Activated CD8-positive, alpha-beta T cell treated with anti-CD3 and anti-CD28 coated beads, Interleukin-2, amount 10 ng/mL, durations not matched to agents 7 days and 5 days (primary cell): ENCODE measurements around the gene UBE2G2. TPM values are rescaled to one million over a fixed set of nuclear protein-coding genes. Genes with fewer than 3 reads are reported as not detected.

Experiments used
- ATAC-seq: fragments of 150-1000 bp; cut with Tn5 transposase; one replicate; pipeline ENCODE4 v1.10.0; 2021; ENCODE audit warnings: moderate library complexity
- CTCF ChIA-PET: fragments of 350-600 bp; sonication (Branson Sonifier 250); formaldehyde crosslinking; loops from one replicate; lab custom pipeline; 2021; ENCODE audit warnings: antibody characterized with exemption; lab: Charles Lee
- POLR2A ChIA-PET: fragments of 350-600 bp; sonication (Branson Sonifier 250); formaldehyde crosslinking; loops from one replicate; lab custom pipeline; 2021; ENCODE audit warnings: antibody characterized with exemption; lab: Charles Lee
- DNase-seq: peaks from one replicate; pipeline ENCODE4 v3.0.0-alpha.2; 2020
- H3K27ac Mint-ChIP-seq: one replicate; pipeline ENCODE4 v1.8.0; 2021; ENCODE audit warnings: mild to moderate bottlenecking, mixed read lengths
- H3K27me3 Mint-ChIP-seq: one replicate; pipeline ENCODE4 v1.8.0; 2021; ENCODE audit warnings: low read depth, mixed read lengths
- H3K36me3 Mint-ChIP-seq: one replicate; pipeline ENCODE4 v1.8.0; 2021; ENCODE audit warnings: low read depth, mixed read lengths
- H3K4me1 Mint-ChIP-seq: one replicate; pipeline ENCODE4 v1.8.0; 2021; ENCODE audit warnings: low read depth, mixed read lengths
- H3K4me3 Mint-ChIP-seq: one replicate; pipeline ENCODE4 v1.8.0; 2021; ENCODE audit warnings: mild to moderate bottlenecking, mixed read lengths
- H3K9me3 Mint-ChIP-seq: one replicate; pipeline ENCODE4 v1.8.0; 2022; ENCODE audit warnings: mixed read lengths; ENCODE audit not compliant: insufficient read depth
- total RNA-seq, 2 experiments: library from RNA; stranded (reverse); gene quantifications; one replicate each; pipeline ENCODE4 v1.2.3, GENCODE V29; 2021

The UBE2G2 gene
- total RNA-seq, 2 experiments from 2014 or later: 85.5 to 86.0 TPM

DNA sequence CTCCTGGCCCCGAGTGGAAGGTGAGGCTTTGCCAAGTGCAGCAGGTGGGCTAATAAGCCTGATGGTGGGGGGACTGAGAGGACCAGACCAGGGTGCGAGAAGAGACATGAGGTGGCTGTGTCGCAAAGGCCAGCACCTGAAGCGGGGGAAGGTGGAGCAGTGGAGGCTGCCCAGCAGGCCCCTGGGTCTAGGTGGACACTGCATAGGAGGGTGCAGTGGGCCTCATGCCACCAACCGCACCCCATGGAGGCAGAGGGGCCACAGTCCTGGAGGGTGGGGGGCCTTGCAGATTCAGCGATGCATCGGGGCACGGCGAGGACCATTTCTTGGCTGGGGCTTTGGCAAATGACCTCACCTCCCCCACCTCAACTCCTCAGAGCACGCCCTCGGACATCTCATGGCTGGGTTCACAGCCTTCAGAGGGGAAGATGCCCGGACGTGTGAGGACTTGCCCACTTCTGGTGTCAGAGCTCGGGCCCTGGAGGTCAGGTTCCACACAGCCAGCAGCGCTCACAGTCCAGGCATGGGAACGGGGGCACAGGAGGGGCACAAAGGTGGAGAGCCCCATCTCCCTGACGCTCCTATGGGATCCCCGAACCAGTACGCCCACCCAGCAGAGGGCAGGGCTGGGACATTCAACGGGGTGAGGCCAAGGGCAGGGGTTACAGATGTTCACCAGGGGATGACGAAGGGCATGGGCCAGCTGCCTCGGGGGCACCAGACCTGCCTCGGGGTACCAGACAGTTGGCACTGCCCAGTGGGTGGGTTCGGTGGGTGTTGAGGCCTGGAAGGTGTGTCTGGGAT, 35.4 kb downstream of the UBE2G2 start:
- peak overlapping the region; percentile 92 for H3K27ac Mint-ChIP-seq
- no peaks in the 10 kb centered on the region for H3K9me3 Mint-ChIP-seq
- H3K4me3 Mint-ChIP-seq: peak overlapping the region; percentile 63
- POLR2A ChIA-PET: interaction anchor here (1.0 kb wide), 1 partner anchor 18 kb away, joined by 3 read pairs; no protein-coding TSS in a partner anchor
- peaks cover 29% of the 10 kb centered on the region for H3K4me1 Mint-ChIP-seq
- H3K36me3 Mint-ChIP-seq: peaks cover 18% of the 10 kb centered on the region
- CTCF ChIA-PET: interaction anchor here (1.1 to 3.9 kb wide), 4 partner anchors 24 to 256 kb away, joined by 3 to 20 read pairs (median 6); no protein-coding TSS in a partner anchor
- no peaks in the 10 kb centered on the region for H3K27me3 Mint-ChIP-seq
- DNase-seq: no peak
- no peak for ATAC-seq

DNA sequence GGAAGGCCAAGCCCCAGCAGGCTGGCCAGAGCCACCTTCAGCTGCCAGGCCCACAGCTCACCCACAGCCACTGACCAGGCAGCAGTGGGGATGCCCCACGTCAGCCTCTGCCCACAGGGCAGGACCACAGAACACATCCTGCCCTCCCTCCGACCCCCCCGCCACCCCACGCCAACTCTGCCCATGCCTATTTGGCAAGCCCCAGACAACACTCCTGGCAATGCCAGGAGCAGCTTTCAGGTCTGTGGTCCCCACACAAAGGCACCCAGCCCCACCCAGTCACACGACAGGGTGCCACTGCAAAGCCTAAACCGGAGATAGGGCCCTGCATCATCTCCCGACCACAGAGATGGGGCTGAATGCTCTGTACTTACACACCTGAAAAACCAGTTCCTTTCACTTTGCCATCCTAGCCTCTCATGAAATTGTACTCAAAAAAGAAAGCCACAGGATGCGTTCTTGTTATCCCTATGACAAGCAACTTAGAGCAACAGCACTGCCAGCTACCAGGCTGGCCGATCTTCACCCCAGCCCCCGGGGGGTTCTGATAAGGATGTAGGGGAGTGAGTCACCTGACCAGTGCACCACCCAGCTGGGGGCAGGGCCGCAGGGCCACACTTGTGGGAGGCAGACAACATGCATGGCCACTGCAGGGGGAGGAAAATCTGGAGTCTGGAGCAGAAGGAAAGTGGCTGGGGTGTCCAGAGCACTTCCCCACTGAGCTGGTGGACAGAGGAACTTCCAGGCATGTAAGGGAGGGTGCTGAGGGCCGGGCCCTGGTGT, 36.2 kb downstream of the UBE2G2 start:
- CTCF ChIA-PET: interaction anchor here (0.7 to 3.9 kb wide), 7 partner anchors 9 to 255 kb away, joined by 3 to 20 read pairs (median 4); no protein-coding TSS in a partner anchor
- ATAC-seq: peak; percentile 87

DNA sequence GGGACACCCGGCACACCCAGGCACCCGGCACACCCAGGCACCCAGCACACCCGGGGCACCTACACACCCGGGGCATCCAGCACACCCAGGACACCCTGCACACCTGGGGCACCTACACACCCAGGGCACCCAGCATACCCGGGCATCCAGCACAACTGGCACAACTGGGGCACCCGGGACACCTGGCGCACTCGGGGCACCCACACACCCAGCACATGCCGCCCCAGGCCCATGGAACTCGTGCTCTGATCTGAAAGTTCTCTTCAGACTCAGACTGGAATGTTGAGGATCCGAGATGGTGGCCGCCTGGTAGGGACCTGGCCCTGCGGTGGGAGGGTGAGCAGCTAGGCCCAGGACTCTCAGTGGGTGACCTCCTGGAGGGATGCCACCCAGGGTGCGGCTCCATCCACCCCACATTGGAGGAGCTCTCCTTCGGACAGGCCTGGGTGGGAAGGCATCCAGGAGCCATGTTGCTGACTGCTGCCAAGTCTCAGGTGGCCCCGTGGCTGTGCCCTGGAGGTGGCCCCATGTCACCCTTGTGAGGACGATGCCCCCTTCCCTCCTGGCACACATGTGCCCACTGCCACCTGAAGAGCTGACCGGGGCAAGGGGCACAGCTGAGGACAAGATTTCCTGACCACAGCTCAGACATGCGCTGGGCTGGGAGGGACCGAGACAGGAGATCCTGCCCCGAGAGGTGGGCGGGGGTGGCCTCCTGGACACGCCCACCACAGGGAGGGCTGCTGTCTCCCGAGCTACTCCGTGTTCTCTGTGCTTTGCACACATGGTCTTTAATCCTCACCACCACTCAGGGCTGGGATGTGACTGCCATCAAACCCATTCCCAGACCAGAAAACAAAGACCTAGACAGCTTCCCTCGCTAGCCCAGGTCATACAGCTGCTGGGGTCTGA, 37.0 kb downstream of the UBE2G2 start:
- ATAC-seq: peak; percentile 27
- Mint-ChIP-seq H3K27me3 (no peaks in the 10 kb centered on the region), H3K27ac (peak overlapping the region; percentile 92), H3K4me1 (peaks cover 29% of the 10 kb centered on the region), H3K4me3 (no peak overlapping the region), H3K36me3 (peaks cover 9% of the 10 kb centered on the region), H3K9me3 (no peaks in the 10 kb centered on the region)
- ChIA-PET CTCF (interaction anchor here (0.7 to 3.9 kb wide), 7 partner anchors 10 to 254 kb away, joined by 3 to 20 read pairs (median 4); no protein-coding TSS in a partner anchor), POLR2A (no interaction called here)
- DNase-seq: no peak

More for the DNA sequence above, 36.2 kb downstream of the UBE2G2 start:
- H3K4me3 Mint-ChIP-seq: peak overlapping the region; percentile 63
- H3K9me3 Mint-ChIP-seq: no peaks in the 10 kb centered on the region
- no peaks in the 10 kb centered on the region for H3K27me3 Mint-ChIP-seq
- peak overlapping the region; percentile 92 for H3K27ac Mint-ChIP-seq
- POLR2A ChIA-PET: no interaction called here
- DNase-seq: peak; percentile 75
- H3K36me3 Mint-ChIP-seq: peaks cover 12% of the 10 kb centered on the region
- peaks cover 29% of the 10 kb centered on the region for H3K4me1 Mint-ChIP-seq

DNA sequence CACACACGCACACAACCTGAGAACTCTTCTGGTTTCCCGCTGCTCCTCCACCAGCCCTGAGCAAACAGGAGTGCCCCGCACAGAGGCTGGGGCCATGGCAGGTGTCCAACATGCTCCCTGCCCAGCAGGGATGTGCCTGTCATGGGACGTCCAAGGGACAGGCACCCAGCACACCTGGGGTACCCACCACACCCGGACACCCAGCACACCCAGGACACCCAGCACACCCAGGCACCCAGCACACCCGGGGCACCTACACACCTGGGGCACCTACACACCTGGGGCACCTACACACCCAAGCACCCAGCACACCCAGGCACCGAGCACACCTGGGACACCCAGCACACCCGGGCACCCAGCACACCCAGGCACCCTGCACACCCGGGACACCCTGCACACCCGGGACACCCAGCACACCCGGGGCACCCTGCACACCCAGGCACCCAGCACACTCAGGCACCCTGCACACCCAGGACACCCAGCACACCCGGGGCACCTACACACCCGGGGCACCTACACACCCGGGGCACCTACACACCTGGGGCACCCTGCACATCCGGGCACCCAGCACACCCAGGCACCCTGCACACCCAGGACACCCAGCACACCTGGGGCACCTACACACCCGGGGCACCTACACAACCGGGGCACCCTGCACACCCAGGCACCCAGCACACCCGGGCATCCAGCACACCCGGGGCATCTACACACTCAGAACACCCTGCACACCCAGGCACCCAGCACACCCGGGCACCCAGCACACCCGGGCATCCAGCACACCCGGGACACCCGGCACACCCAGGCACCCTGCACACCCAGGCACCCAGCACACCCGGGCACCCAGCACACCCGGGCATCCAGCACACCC, 37.9 kb downstream of the UBE2G2 start:
- Mint-ChIP-seq H3K36me3 (peaks cover 5% of the 10 kb centered on the region), H3K4me3 (no peak overlapping the region), H3K9me3 (no peaks in the 10 kb centered on the region), H3K27ac (no peak overlapping the region), H3K4me1 (peaks cover 29% of the 10 kb centered on the region), H3K27me3 (no peaks in the 10 kb centered on the region)
- ATAC-seq (no peak), DNase-seq (no peak)
- CTCF ChIA-PET: interaction anchor here (1.9 kb wide), 1 partner anchor 21 kb away, joined by 5 read pairs; no protein-coding TSS in a partner anchor
- POLR2A ChIA-PET: no interaction called here

DNA sequence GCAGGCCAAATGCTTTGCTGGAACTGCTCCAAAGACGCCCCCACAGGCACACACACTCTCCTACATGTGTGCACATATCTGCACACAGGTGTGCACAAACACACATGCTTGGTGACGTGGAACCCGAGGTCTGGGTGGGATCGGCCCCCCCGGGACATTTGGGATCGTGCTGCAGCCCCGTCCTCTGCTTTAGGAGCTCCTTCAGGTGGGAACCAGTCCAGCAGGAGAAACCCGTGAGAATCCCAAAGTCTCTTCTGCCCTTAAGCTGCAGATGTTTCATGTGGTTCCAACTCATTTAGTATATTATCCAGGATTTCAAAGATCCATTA, 38.6 kb downstream of the UBE2G2 start:
- no peaks in the 10 kb centered on the region for H3K27me3 Mint-ChIP-seq
- ChIA-PET POLR2A (no interaction called here), CTCF (interaction anchor here (1.3 to 1.4 kb wide), 2 partner anchors 9 to 30 kb away, joined by 3 to 4 read pairs; no protein-coding TSS in a partner anchor)
- DNase-seq (no peak), ATAC-seq (no peak)
- no peak overlapping the region for H3K4me3 Mint-ChIP-seq
- H3K27ac Mint-ChIP-seq: no peak overlapping the region
- no peaks in the 10 kb centered on the region for H3K9me3 Mint-ChIP-seq
- H3K4me1 Mint-ChIP-seq: peaks cover 29% of the 10 kb centered on the region
- peaks cover 2% of the 10 kb centered on the region for H3K36me3 Mint-ChIP-seq

DNA sequence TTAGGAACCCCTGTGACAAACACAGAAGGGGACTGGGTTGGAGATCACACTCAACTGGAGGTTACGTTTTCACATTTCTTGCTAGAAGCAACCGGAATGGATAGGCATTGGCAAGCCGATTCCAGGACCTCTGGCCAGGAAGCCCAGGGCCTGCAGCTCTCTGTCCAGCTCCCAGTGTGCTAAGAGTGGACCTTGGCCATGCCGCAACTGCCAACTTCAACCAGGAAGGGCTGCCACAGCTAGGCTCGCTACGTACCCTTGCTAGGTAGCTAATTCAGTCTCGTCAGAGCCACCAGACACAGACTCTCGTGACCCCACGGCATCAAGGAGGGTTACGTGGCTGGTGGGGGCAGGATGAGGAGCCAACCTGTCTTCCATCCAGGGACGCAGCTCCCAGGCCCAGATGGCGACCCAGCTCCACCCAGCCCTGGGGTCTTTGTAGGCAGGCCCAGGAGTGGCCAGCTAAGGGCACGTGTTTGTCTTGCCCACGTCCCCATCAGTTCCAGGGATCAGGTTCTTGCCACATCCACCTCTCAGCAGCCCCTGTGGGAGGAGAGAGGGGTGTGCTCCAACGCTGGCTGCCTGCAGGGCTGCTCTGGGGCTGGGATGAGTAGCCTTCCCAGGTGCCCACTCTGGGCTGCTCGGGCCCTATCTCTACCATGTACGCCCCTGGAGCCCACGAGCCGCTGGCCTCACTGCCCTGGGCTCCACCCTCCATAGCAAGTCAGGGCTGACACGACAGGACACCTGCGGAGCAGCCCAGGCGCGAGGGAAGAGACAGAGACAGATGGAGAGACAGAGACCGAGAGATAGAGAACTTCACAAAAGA, 39.2 kb downstream of the UBE2G2 start:
- Mint-ChIP-seq H3K27me3 (no peaks in the 10 kb centered on the region), H3K27ac (no peak overlapping the region), H3K9me3 (no peaks in the 10 kb centered on the region), H3K4me1 (peaks cover 29% of the 10 kb centered on the region), H3K4me3 (no peak overlapping the region), H3K36me3 (peaks cover 2% of the 10 kb centered on the region)
- ChIA-PET CTCF (interaction anchor here (0.9 to 1.4 kb wide), 4 partner anchors 9 to 248 kb away, joined by 3 to 4 read pairs (median 3); no protein-coding TSS in a partner anchor), POLR2A (no interaction called here)
- no peak for DNase-seq
- ATAC-seq: no peak

DNA sequence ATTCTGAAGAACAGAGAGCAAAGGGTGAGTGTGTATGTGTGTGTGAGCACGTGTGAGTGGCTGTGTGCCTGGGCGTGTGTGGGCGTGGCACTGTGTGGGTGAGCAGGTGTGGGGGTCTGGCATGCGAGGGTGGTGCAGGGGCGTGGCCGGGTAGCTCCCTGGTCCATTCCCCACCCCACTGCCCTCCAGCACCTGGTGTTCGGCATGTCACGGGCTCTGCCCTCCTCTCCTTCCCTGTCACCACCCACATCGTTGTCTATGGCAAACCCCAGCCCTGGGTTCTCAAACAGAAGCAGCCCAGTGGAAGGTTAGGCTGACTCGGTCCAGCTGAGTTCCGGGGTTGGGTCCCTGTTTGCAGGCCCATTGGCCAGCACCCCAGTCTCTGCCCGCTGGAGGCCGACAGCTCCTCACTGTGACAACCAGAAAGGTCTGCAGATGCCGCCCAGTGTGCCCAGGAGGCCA, 39.8 kb downstream of the UBE2G2 start:
- DNase-seq (no peak), ATAC-seq (no peak)
- Mint-ChIP-seq H3K27ac (no peak overlapping the region), H3K36me3 (peaks cover 2% of the 10 kb centered on the region), H3K4me1 (peaks cover 24% of the 10 kb centered on the region), H3K27me3 (no peaks in the 10 kb centered on the region), H3K4me3 (no peak overlapping the region), H3K9me3 (no peaks in the 10 kb centered on the region)
- ChIA-PET POLR2A (no interaction called here), CTCF (interaction anchor here (0.9 to 1.4 kb wide), 4 partner anchors 8 to 248 kb away, joined by 3 to 4 read pairs (median 3); no protein-coding TSS in a partner anchor)

DNA sequence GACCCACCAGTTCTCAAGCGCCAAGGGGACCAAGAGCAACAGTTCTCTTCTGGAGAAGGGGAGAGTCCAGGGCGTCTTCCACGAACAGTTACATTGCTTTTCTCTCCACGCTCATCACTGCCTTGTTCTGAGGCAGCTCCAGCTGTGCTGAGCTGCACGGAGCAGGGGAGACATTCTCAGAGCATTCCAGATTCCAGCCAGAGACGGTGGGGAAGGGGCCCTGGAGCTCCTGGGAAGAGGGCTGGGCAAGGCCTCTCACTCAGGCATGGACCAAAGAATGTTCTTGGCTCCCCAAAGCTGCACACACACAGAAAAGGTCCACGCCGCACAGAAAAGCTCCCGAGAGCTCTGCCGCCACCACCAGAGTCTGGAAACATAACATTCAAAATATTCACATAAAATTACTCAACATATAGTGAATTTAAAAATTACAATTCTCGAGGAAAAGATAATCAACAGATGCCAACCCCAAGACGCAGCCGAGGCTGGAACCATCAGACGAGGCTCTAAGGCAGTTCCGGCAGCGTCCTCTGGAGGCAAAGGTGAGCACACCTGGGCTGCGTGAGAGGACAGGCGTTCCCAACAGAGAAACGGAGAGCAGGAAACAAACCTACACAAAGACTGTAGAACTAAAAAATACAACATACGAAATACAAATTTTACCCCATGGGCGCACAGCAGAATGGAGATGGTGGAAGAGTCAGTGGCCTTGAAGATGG, 40.5 kb downstream of the UBE2G2 start:
- H3K9me3 Mint-ChIP-seq: no peaks in the 10 kb centered on the region
- ATAC-seq (no peak), DNase-seq (no peak)
- no peak overlapping the region for H3K27ac Mint-ChIP-seq
- no peaks in the 10 kb centered on the region for H3K27me3 Mint-ChIP-seq
- peaks cover 2% of the 10 kb centered on the region for H3K36me3 Mint-ChIP-seq
- ChIA-PET POLR2A (no interaction called here), CTCF (interaction anchor here (1.2 kb wide), 1 partner anchor 247 kb away, joined by 3 read pairs; no protein-coding TSS in a partner anchor)
- H3K4me1 Mint-ChIP-seq: peaks cover 18% of the 10 kb centered on the region
- H3K4me3 Mint-ChIP-seq: no peak overlapping the region

DNA sequence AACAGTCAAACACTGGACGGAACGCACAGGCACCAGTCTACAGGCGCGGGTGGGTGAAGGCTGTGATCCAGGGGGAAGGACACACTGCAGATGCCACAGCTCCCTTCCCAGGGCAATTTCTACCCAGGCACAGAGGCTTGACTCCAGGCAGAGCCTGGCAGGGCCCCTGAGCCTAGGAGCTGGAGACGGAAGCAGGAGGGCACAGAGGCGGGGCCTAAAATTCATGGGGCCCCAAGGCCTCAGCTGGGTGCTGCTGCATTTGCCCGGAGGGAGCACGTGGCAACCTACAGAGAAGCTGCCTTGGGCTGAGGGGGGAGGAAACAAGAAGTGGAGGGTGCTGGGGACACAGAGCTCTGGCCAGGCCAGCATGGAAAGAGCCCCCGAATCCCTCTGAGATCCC, 41.2 kb downstream of the UBE2G2 start:
- H3K27ac Mint-ChIP-seq: no peak overlapping the region
- H3K4me3 Mint-ChIP-seq: no peak overlapping the region
- no peaks in the 10 kb centered on the region for H3K36me3 Mint-ChIP-seq
- ChIA-PET POLR2A (no interaction called here), CTCF (no interaction called here)
- ATAC-seq (no peak), DNase-seq (no peak)
- H3K4me1 Mint-ChIP-seq: peaks cover 10% of the 10 kb centered on the region
- no peaks in the 10 kb centered on the region for H3K27me3 Mint-ChIP-seq
- H3K9me3 Mint-ChIP-seq: no peaks in the 10 kb centered on the region
